CD4-positive, alpha-beta T cell treated with Interleukin-1 beta for 1 hour (primary cell): ENCODE data around the gene GLOD5.
A peak's percentile ranks its signal among the peaks of the same experiment; 100 is the strongest.
"Not testable (repeated sequence)": the region's sequence is repeated elsewhere in the genome, so short reads cannot be mapped to it uniquely, and the experiment has no call there.

Experiments used
- DNase-seq, 2 donors: peaks; one replicate each; pipeline ENCODE4 v3.0.0-alpha.2; 2020 to 2022

GLOD5 gene

GRCh38 chrX:48794911-48795515 lies 33.5 kb downstream of the GLOD5 start:
- DNase-seq = no peak

GRCh38 chrX:48798318-48798717 lies 36.8 kb downstream of the GLOD5 start:
- no peak for DNase-seq

DNA sequence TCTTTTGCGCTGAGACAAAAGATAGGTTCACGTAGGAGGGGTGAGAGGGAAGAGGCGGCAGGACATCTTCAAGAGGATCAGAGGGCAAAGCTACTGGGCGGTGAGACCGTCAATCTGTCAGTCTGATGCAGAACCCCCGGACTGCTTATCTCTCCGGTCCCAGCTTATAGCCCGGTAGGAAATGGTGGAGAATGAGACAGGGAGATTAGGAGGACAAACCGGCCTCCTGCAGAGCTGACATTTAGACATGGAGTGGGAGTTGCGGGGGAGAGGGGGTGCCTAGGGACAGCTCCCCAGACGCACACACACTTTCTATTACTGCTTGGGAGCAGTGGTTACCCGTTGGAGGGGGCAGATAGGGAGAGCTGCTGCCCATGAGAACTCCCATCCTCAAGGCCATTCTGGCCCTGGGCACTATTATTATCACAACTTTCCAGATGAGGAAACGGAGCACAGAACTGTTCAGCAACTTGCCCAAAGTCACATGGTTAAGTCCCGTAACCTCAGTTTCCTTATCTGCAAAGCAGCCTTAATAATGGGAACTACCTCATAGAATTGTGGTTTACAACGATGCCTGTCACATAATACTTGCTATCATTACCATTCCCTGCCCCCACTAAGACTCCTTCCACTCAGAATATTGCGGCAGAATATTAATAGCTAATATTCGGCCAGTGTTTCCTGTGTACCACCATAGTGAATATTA lies 39.2 kb downstream of the GLOD5 start:
- no peak for DNase-seq

GRCh38 chrX:48801280-48802088 lies 39.9 kb downstream of the GLOD5 start, which contains the start of gene HDAC6:
TSS of gene HDAC6 (plus strand) at chrX:48802067. CDS start at chrX:48802693, 626 bp downstream.
- DNase-seq = peak; percentile 97 to 99

DNA sequence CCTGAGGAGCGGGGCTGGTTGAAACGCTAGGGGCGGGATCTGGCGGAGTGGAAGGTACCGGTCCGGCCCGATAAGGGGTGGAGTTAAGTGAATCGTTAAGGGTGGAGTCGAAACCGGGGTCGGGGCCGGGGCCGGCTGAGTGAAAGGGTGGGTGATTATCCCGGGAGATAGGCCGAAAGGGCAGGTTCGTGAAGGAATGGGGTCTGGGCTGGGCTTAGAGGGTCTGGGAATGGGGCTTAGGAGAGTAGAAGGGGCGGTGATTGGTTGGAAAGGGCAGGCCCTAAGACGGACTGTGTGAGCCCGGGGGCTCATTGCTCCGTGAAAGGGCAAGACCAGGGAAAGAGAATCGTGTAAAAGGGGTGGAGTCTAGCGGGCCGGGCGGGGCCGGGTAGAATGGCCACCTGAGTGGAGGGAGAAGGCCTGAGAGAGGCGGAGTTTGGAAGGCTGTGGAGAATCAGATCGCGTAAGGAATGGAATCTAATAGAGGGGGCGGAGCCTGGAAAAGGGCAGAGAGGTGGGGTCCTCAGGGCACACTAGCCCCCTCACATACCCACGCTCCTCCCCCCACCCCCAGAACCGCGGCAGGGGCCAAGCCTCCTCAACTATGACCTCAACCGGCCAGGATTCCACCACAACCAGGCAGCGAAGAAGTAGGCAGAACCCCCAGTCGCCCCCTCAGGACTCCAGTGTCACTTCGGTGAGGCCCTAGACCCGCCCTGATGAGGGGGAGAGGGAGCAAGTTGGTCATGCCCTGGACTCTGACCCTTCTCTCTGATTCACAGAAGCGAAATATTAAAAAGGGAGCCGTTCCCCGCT lies 40.8 kb downstream of the GLOD5 start:
- peak; percentile 70 to 76 for DNase-seq

DNA sequence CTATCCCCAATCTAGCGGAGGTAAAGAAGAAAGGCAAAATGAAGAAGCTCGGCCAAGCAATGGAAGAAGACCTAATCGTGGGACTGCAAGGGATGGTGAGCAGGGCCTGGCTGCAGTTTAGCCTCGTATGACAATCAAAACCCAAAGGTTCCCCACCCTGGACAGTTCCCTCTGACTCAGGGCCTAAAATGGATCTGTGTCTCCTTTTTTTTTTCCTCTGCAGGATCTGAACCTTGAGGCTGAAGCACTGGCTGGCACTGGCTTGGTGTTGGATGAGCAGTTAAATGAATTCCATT lies 41.3 kb downstream of the GLOD5 start:
- no peak for DNase-seq

DNA sequence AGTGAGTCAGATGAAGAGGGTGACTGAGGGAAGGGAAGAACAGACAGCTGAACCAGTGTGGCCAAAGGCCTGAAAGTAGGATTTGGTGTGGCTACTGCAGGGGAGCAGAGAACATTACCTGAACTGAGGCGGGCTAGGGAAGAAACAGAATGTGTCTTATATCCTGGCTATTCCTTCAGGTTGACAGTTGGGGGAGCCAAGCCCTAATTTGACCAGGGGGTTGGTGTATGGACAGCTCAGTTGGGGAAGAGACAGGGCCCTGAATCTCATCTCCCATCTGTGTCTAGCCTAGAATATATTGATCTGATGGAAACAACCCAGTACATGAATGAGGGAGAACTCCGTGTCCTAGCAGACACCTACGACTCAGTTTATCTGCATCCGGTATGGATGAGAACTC lies 44.5 kb downstream of the GLOD5 start:
- DNase-seq = no peak

DNA sequence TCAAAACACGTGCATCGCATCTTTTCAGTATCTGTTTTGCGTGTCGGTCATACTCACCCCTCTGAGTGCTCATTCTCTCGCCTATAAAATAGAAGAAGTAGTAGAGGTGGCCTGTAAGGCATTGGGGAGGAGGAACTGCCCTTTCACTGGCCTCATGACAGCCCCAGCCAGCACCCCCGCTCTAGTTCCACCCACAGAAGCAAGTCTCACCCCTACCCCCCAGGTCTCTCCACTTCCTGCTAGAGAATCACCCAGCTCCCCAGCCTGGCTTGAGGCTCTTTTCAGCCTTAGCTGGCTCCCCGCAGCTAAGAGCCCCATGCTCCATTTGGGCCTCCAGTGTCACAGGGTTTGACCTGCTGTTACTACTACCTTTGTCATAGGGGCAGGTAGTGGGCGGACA lies 52.1 kb downstream of the GLOD5 start:
- DNase-seq = peak in 1 of 2 donors; percentile 24

GRCh38 chrX:48814722-48815121 lies 53.2 kb downstream of the GLOD5 start:
- DNase-seq = no peak

DNA sequence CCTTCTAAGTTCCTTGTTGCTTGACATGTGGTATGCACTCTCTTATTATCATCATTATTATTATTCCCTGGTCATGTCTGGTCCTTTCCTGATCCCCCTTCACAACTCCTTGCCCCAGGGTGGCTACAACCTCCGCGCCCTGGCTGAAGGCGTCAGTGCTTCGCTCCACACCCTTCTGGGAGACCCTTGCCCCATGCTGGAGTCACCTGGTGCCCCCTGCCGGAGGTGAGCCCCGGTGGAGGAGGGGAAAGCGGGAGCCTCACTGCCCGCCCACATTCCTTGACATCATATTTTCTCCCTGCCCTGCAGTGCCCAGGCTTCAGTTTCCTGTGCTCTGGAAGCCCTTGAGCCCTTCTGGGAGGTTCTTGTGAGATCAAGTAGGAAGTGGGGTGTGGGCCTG lies 53.7 kb downstream of the GLOD5 start:
- DNase-seq = no peak

- no peak for DNase-seq
Observed at GRCh38 chrX:48816014-48816810, 54.7 kb downstream of the GLOD5 start.

GRCh38 chrX:48818098-48818497 lies 56.6 kb downstream of the GLOD5 start:
- DNase-seq = no peak

DNA sequence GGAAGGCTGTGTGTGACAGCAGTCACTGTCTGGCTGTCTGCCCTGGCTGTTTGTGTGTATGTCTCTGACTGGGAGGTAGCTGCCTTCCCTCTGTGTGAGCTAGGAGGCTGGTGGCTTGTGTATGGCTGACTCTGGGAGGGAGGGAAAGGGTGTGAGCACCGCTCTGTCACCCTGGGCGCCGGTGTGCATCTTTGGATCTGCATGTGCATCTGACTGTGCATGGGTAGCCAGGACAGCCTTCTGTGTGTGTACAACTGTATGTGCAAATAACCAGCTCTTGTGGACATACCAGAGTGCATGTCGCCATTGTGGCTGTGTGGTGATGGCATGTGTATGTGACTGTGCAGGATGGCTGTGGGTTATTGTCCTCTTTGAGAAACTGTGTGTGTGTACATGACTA lies 57.3 kb downstream of the GLOD5 start:
- no peak for DNase-seq

GRCh38 chrX:48819394-48819793 lies 57.8 kb downstream of the GLOD5 start:
- not testable (repeated sequence) for DNase-seq

DNA sequence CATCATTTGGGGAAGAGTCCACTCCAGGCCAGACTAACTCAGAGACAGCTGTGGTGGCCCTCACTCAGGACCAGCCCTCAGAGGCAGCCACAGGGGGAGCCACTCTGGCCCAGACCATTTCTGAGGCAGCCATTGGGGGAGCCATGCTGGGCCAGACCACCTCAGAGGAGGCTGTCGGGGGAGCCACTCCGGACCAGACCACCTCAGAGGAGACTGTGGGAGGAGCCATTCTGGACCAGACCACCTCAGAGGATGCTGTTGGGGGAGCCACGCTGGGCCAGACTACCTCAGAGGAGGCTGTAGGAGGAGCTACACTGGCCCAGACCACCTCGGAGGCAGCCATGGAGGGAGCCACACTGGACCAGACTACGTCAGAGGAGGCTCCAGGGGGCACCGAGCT lies 61.5 kb downstream of the GLOD5 start:
- DNase-seq = no peak
